SKM-1 treated with dmso at 0.1 percent for 144 hours (cell line): Measurements from ENCODE around the gene GIMAP2.
A peak's percentile ranks its signal among the peaks of the same experiment; 100 is the strongest.
"Not testable (repeated sequence)": the region's sequence is repeated elsewhere in the genome, so short reads cannot be mapped to it uniquely, and the experiment has no call there.

ENCODE experiments used
- DNase-seq: peaks from one replicate; lab custom pipeline; 2025; ENCODE audit not compliant: unreplicated experiment; lab: John Stamatoyannopoulos, UW

Gene GIMAP2

GRCh38 chr7:150676276-150676675, 9.2 kb upstream of the GIMAP2 start:
- DNase-seq, result not testable (repeated sequence)

- DNase-seq, result not testable (repeated sequence)
These were observed 8.7 kb upstream of the GIMAP2 start for GRCh38 chr7:150676854-150677253.

- not testable (repeated sequence) for DNase-seq
These were observed 6.9 kb upstream of the GIMAP2 start for GRCh38 chr7:150678601-150679000.

GRCh38 chr7:150680364-150680763, 5.1 kb upstream of the GIMAP2 start:
- DNase-seq, result not testable (repeated sequence)

- DNase-seq, result no peak
These were observed 625 bp downstream of the GIMAP2 start for GRCh38 chr7:150686030-150686631.

GRCh38 chr7:150688630-150689029, 3.1 kb downstream of the GIMAP2 start:
- DNase-seq, result no peak

GRCh38 chr7:150695654-150696053, 10.1 kb downstream of the GIMAP2 start:
- DNase-seq, result no peak

GRCh38 chr7:150703209-150703608, 17.7 kb downstream of the GIMAP2 start:
- DNase-seq, result no peak

GRCh38 chr7:150715293-150715692, 29.8 kb downstream of the GIMAP2 start:
- DNase-seq, result no peak

- DNase-seq, result no peak
These were observed 30.2 kb downstream of the GIMAP2 start for GRCh38 chr7:150715738-150716137.

GRCh38 chr7:150716368-150716767, 30.9 kb downstream of the GIMAP2 start, which contains the start of gene GIMAP1:
Gene GIMAP1 (plus strand): TSS chr7:150716613. CDS start chr7:150719048, 2,435 bp downstream.
- DNase-seq, result peak; percentile 53

GRCh38 chr7:150716939-150717338, 31.4 kb downstream of the GIMAP2 start:
- no peak for DNase-seq

- DNase-seq, result peak; percentile 6
These were observed 32.4 kb downstream of the GIMAP2 start for GRCh38 chr7:150717814-150718420.

GRCh38 chr7:150719436-150719835, 33.9 kb downstream of the GIMAP2 start:
- DNase-seq, result no peak

- no peak for DNase-seq
These were observed 34.7 kb downstream of the GIMAP2 start for GRCh38 chr7:150719960-150720891.

GRCh38 chr7:150721970-150722373, 36.5 kb downstream of the GIMAP2 start:
- DNase-seq, result no peak

GRCh38 chr7:150722431-150722931, 37.0 kb downstream of the GIMAP2 start:
- DNase-seq, result no peak

GRCh38 chr7:150723467-150723866, 38.0 kb downstream of the GIMAP2 start:
- no peak for DNase-seq

GRCh38 chr7:150727381-150727780, 41.9 kb downstream of the GIMAP2 start:
- no peak for DNase-seq

GRCh38 chr7:150728011-150728410, 42.5 kb downstream of the GIMAP2 start:
- DNase-seq, result no peak

GRCh38 chr7:150728609-150729008, 43.1 kb downstream of the GIMAP2 start:
- DNase-seq, result no peak
